HG03039 (cell line): Measurements from ENCODE around the gene TEK.
"Not testable (repeated sequence)": the region's sequence is repeated elsewhere in the genome, so short reads cannot be mapped to it uniquely, and the experiment has no call there.

Source experiments
- ATAC-seq: cut with Tn5 transposase; IDR thresholded peaks from one replicate; pipeline ENCODE4 v1.9.1; 2021; ENCODE audit warnings: mild to moderate bottlenecking, moderate library complexity; ENCODE audit not compliant: unreplicated experiment

The TEK gene

DNA sequence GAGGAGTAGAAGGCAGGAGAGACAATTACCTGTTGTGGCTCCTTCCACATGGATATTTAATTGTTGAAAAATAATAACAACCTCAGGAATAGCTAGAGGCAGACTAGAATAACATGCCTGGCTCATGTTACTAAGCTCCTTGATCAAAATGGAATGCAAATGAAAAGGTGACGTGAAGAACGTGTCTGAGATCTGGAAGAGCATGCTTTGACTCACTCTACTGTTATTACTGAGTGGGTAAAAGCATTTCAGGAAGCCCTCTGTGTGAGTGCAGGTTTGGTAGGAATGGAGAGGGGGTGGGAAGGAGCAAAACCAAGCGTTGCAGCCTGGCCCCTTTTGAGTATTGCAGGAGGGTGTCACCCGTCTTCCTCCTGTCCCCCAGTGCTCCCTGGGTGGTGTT lies 103.2 kb downstream of the TEK start:
- no peak for ATAC-seq

DNA sequence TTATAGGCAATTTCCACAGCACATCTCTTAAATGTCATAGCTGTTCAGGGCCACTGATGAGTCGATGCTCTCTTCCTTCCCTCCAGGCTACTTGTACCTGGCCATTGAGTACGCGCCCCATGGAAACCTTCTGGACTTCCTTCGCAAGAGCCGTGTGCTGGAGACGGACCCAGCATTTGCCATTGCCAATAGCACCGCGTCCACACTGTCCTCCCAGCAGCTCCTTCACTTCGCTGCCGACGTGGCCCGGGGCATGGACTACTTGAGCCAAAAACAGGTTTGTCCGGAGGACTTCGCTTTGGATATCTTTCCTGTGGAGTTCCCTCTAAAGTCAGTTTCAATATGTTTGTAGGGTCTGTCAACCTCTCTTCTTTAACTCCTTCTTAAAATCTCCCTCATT lies 103.6 kb downstream of the TEK start:
- ATAC-seq = no peak

DNA sequence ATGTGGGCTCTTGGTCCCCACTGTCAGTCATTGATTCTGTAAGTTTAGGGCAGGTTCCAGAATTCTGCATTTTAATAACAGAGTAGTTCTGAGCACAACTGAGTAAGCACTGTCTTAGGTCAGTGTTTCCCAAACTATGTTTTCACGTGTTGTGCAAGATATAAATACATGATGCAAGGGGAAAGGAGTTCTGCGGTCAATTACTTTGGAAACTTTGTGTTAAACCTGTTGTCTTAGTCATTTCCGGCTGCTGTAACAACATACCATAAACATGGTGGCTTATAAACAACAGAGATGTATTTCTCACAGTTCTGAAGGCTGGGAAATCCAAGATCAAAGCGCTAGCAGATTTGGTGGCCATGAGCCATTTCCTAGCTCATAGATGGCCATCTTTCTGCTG lies 118.2 kb downstream of the TEK start:
- no peak for ATAC-seq

DNA sequence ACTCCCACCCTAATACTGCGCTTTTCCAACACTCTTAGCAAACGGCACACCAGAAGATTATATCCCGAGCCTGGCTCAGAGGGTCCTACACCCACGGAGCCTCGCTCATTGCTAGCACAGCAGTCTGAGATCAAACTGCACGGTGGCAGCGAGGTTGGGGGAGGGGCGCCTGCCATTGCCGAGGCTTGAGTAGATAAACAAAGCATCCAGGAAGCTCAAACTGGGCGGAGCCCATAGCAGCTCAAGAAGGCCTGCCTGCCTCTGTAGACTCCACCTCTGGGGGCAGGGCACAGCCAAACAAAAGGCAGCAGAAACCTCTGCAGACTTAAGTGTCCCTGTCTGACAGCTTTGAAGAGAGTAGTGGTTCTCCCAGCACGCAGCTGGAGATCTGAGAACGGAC lies 130.6 kb downstream of the TEK start:
- ATAC-seq = not testable (repeated sequence)

DNA sequence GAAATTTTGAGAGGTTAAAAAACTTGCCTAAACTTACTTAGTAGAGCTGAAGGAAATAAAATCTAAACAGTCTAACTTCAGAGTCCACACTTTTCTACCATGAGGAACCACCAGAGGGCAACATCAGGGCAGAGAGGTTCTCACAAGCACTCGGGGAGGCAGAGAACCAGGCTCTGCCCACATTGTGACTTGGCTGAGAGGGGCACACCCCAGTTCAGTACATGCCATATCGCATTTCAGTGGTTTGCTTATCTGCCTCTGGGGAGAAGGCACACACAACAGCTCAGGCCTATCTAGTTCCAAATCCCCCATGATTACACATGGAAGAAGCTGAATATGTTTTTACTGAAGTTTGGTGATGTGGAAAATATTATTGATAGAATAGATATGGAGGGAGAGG lies 138.7 kb downstream of the TEK start:
- ATAC-seq = peak; percentile 82

DNA sequence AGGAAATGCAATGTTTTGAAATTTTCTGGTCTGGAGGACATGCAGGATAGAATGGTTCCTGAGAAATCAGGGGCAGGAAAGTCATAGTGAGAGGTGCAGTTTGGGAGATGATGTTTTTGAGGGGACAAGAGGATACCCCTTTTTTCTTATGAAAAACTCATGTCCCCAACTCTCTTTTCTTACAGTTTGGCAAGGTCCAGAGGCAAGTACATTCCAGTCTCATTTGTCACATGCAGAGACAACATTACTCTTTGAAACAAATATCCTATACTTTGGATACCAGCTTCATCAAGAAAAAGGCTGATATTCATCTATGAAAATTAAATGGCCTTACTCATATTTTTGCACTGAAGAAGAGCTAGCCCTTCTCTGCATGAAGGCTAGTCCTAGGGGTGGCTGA lies 139.7 kb downstream of the TEK start:
- ATAC-seq = no peak

DNA sequence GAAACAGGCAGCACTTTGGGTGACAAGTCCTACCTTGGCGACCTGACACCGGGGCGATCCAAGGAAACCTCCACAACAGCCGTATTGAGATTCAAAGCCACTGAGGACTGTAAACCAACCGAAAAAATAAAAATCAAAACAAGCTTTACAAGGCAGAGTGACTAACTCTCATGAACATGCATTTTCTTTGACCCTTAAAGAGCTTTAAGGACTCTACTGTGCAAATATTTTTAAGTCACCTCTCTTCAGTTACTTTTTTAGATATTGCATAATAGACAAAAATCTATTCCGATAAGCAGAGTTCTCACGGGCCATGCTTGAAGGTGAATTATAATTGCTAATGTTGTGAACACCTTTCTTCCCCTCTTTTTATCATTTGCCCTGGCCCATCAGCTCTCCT lies 149.6 kb downstream of the TEK start:
- no peak for ATAC-seq

DNA sequence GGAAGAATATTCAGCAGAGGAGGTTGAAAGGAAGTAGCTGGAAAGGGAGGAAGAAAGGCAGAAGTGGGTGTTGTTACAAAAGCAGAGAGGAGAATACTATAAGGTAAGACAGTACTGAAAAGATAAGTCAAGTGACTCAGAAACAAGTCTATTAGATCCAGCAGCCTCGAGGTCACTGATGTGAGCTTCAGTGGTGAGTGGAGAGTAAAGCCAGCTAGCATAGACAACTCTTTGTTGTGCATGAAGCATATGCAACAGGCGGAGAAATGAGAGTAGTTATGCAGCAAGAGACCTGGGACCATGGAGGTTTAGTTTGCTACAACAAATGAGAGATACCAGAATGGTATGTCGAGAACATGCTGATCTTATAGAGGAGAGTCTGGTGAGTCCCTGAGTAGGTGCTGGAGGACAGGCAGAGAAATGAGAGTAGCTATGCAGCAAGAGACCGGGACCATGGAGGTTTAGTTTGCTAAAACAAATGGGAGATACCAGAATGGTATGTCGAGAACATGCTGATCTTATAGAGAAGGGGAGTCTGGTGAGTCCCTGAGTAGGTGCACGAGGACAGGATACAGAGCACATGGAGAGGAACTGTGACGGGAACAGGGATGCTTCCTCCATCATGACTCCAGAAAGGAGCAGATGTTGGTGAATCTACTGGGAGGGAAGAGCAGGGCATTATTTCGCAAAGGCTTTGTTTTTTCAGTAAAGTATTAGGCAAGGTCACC lies 151.9 kb downstream of the TEK start:
- ATAC-seq = no peak

DNA sequence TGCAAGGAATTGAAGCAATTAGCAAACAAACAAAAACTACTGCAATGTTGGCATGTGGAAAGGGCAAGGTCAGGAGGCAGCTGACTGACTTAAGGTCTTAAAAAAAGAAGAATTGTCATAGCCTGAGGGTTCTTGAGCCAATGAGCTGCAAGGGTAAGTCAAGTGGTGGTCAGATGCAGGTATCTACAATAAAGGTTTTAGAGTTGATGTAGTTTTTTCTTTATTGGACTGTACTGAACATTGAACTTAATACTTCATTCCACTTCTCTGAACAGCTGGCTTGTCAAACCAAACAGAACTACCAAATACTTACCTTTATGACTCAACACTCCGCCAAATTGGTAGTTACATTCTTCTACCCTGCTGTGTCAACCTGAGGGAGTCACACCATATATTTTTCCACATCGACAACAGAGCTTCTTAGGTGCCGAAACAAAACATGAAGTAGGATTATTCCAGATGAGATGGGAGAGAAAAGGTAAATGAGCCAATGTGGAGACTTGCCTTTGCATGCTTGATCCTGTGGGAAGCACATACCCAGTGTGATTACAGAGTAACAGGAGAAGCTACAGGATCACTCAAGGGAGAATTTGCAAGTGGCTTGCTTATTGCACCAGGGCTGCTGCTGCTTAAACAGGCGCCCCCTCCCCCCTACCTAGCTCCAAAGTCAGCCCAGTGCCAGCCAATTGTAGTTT lies 152.6 kb downstream of the TEK start:
- ATAC-seq = no peak

DNA sequence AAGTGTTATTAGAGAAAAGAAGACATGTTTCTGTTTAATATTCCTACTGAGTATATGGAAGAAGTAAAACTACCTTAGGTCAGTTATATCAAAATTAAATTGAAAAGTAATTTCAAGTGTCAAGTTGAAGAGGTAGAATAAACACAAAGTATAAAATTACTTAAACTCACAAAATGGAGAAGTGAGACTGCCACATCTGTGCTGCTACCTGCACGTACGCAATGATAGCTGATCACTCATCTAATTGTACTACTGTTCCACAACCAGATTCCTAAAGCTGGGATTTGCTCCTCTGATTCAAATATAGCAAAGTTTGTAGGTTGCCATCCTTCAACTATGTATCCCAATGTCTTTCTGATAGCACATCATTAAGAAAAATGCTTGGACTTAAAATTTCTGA lies 163.1 kb downstream of the TEK start:
- no peak for ATAC-seq

DNA sequence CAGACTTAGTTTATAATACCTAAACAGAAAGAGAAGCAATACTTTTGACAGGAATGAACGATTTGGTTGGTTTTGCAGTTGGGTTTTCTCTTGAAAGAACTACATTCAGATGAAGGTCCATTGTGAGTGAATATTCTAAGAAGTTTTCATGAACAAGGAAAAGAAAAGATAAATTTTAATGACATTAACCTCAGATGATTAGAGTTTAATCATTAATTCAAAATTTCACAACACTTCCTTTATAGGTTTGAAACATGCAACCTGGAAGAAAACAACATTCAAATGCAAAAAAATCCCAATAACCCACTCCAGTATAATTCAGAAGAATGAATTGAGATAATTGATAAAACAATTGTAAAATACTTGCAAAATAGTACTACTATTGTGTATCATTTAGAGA lies 164.2 kb downstream of the TEK start:
- ATAC-seq = no peak

DNA sequence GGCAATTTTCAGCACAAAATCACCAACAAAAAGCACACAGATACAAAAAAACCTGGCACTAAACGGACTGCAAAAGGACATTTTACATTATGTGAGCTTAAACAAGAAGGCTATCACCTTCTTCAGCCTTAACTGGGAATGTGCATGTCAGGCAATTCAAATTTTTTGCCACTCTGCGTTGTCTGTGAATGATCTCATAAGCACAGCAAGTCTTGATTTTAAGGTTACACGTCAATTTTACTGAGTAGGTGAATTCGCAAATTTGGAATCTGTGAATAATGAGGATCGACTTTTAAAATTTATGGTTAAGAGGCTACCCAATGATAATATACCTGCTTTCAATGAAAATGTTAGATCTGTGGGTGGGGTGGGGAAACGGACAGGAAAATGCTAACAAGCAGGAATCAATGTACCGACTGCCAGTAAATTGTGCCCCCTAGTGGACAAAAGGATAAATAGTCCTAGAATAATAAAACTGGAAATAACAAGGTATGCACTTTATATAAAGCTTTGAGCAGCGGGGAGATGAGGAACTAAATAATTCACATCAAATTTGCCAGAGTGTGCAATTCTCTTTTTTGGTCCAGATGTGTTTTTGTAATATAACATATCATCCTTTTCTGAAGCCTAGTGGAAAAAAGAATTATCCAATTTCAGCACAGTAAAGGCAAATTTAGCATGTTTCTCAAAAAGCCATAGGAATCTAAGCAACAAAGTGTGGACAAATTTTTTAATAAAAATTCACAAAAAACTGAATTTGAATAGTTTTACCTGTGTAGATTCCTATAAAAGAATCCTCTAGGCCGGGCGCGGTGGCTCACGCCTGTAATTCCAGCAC lies 167.4 kb downstream of the TEK start:
- ATAC-seq = peak; percentile 65

DNA sequence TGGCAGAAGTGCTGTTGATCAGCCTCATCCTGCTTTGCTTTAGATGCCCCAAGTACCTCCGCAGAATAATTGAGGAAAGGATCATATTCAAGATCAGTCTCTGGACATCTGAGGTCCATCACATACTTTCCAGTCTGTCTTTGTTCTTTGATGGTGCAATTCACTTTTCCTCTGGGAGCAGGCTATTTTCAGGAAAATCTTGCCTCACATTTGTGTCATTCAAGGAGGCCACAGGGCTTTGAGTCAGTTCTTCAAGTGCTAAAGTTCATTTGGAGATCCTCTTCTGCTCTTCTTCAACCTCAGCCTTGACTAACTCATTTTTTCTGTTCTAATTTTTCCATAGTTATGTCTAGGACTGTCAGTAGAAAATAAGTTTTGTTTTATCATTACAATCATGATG lies 169.3 kb downstream of the TEK start:
- ATAC-seq = no peak

DNA sequence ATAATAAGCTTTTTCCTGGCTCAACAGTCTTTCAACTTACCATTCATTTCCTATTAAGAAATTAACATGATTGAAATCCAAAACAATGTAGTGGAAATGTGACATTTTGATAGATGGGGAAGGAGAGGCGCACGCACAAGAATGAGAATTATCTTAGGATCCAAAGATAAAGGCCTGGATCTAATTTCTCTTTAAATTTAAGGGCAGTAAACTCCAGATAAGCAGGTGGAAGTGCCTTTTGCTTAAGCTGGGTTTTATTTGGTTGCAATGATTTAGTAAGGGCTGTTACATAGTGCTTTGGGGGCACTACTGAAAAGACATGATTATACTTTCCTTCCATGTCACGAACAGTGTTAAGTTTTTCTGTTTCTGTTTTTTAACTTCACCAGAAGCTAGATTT lies 170.6 kb downstream of the TEK start:
- ATAC-seq = no peak
